ENCODE results near the gene CXADR.

Gene CXADR

DNA sequence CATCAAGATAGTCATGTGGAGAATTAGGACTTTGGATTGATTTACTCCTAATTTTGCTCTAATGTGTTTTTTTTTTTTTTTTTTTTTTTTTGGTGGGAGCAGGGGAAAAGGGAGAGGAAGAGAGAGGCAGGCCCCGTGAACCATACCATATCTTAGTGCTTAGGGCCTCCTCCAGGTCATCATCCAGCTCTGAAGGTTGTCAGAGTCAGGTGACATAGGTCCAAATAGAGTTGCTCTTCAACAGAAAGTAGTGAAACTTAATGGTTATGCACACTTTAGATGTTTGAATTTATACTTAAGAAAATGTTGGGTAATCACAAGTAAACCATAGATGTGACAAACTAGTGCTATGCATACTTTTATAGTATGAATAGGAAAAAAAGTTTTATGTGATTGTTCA, 32.2 kb downstream of the CXADR start:
- FAIRE-seq: no peak

DNA sequence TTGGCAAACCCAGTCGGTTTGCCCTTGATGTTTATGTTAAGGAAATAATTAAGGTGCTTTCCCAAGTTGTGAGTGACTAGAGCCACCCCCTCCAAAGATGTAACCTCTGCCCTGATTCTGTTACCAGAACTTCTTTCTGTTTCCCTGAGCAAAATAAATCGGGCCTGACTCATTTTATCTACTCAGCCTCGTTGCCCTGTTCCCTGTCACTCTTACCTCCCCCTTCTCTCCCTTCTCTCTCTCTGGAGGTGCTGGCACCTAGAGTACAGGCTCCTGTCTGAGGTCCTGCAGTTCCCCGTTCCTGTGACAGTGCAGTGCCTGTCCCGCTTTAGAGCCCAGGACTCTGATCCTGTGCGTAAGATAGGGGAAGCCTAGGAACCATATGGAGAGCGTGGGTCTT, 35.4 kb downstream of the CXADR start:
- FAIRE-seq: no peak

GRCh38 chr21:17550671-17551308, 37.9 kb downstream of the CXADR start:
- no peak for FAIRE-seq

DNA sequence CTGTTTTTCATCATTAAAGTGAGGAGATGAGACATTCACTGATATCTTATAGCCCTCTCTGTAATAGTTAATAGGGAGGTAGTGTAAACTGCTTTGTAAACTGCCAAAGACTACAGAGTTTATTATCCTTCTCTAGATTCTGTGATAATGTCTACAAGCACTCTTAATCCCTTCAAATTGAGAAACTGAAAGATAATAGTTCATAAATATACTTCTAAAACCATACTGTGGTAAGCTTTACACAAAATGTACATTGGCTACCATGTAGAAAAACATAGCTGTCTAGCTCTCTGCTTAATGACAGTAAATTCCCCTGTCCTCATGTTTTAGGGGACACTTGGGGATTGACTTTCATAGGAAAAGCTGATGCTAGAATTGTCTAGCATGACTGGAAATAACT, 39.6 kb downstream of the CXADR start:
- no peak for FAIRE-seq

- no peak for FAIRE-seq
Measured at GRCh38 chr21:17554120-17554519, 41.3 kb downstream of the CXADR start.

DNA sequence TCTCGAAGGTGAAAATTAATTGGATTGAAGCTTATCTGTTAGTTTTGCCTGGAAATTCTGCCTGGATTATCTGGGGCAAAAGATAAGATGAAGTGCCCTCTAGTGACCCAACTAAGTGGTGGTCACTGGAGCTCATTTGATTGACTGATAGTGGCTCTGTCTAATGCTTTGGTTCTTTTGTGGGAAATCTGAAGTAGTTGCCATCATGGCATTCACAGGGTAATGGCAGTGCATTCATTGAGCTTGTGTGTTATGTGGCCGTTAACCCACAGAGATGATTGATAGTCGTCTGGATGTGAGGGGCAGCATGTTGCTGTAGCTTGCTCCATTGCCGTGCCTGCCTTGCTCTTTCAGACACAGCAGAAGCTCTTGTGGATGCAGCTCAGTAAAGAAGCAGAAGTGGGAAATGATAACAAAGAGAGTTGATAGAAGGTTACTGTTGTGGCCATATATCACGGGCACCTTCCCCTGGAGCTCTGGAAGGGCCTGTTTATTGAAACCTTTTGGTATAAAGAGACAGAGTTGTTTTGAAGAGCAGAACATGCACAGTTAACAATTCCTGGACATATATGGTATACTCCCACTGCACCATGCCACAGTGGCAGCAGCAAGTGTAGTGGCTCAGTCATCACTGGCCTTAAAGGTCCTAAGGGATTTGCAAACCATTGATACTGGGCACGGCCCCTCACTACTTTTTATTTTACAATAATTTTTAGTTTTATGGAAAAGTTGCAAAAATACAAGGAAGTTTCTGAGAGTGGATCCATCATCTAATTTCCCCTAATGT, 42.0 kb downstream of the CXADR start:
- no peak for FAIRE-seq

- FAIRE-seq: no peak
Measured at GRCh38 chr21:17560377-17561025, 47.7 kb downstream of the CXADR start.

DNA sequence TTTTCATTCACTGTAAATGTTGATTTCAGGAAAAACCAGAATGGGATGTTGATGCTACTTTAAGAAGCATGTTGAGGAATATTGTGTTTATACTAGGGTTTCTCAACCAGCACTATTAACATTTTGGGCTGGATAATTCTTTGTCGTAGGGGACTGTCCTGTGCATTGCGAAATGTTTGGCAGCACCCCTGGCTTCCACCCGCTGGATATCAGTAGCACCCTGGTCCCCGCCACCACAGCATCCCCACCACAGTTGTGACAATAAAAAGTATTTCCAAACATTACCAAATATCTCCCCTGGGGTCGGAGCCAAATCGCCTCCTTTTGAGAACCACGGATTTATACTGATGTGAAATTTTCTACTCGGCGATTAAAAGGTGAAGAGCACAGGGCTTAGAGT, 57.9 kb downstream of the CXADR start:
- FAIRE-seq: no peak

DNA sequence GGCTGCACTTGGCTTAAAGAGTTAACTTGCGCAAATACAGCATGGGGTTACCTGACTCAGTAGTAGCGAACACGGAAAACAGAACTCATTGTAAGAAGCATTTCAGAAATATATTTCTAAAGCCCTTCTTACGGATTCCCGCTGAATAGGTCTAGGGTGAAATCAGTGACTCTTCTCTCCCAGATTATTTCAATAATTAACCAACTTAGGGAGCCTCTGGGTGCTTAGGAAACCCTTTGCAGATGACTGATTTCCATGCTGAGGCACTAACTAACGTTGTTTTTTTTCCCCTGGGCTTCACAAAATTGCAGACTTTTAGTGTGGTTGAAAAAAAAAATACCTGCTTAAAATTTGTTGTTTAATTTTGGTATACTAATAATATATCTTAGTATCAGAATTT, 59.6 kb downstream of the CXADR start:
- no peak for FAIRE-seq

- FAIRE-seq: no peak
Measured at GRCh38 chr21:17575076-17575475, 62.2 kb downstream of the CXADR start.

GRCh38 chr21:17576080-17576835, 63.4 kb downstream of the CXADR start:
- no peak for FAIRE-seq

GRCh38 chr21:17577701-17578100, 64.9 kb downstream of the CXADR start:
- no peak for FAIRE-seq

DNA sequence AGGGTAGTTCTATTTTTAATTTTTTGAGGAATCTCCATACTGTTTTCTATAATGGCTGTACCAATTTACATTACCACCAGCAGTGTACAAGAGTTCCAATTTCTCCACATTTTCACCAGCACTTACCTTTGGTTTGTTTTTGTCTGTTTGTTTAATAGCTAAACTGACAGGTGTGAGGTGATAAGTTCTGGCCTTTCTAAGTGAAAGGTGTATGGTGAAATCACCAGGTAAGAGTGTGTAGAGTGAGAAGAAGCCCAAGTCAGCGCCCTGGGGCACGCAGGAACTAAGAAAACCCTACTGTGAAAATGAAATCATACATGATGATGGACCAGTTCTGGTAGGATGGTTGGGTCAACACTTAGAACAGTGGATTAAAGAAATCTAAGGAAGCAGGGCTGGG, 65.3 kb downstream of the CXADR start:
- no peak for FAIRE-seq

DNA sequence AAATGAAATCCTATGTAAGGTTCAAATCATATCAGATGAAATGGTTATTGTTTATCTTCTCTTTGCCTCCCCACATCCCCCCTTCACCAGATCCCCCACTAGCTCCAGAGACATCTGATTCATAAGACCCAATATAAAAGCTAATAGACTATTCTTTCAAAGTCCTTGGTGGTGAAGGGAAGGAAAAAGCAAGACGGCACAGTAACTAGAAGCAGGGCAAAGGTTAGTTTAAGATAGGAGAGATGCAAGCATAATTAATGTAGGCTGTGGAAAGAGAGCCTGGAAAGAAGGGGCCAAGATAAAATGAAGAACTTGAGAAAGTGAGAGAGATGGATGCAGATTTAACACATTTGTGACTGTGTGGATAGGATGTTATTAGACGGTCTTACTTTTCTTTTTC, 66.0 kb downstream of the CXADR start:
- no peak for FAIRE-seq

- no peak for FAIRE-seq
Measured at GRCh38 chr21:17580319-17580718, 67.5 kb downstream of the CXADR start.

- FAIRE-seq: no peak
Measured at GRCh38 chr21:17583898-17584297, 71.1 kb downstream of the CXADR start.

DNA sequence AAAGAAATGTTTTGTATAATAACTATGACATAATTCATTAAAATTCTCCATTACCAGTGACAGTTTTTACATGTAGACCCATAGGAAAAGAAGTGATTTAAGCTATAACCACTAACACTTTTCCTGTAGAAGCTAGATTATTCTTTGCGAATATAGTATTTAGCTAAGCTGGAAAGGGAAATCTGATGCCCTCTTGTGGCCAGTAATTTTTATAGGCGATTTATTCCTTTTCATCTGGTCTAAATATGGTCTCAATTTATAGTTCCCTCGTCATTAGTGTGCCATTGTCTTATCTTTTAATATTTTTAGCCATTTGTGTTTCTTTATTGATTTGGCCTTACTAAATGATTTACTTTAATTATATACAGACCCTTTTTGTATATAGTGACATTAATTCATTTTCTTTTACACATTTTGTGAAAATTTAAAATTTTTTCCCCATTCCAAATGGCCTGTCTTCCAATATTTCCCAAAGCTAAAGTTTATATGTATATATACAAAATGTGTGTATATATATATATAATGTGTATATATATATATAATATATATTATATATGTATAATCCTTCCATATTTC, 73.1 kb downstream of the CXADR start:
- FAIRE-seq: peak; percentile 81

GRCh38 chr21:17590430-17590829, 77.6 kb downstream of the CXADR start:
- FAIRE-seq: no peak

GRCh38 chr21:17597680-17598079, 84.8 kb downstream of the CXADR start:
- FAIRE-seq: no peak

GRCh38 chr21:17598437-17598836, 85.6 kb downstream of the CXADR start:
- FAIRE-seq: no peak

DNA sequence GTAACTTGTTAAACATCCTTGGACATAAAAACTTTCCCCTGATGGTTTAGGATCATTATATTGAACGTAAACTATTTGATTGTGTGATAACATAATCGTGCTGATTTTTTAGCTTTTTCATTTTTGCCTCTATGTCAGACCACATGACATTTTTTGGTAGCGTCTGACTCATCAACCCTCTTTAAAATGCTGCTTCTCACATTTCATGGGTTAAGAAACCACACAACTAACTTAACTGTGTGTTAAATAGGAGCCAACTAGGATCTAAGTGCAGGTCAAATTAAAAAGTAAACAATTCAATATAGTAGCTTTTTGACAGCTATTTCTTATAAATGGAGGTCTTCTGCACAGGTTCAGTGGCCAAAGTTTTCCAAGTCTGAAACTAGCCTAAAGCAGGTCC, 90.0 kb downstream of the CXADR start:
- no peak for FAIRE-seq

GRCh38 chr21:17607684-17608083, 94.8 kb downstream of the CXADR start:
- FAIRE-seq: no peak

DNA sequence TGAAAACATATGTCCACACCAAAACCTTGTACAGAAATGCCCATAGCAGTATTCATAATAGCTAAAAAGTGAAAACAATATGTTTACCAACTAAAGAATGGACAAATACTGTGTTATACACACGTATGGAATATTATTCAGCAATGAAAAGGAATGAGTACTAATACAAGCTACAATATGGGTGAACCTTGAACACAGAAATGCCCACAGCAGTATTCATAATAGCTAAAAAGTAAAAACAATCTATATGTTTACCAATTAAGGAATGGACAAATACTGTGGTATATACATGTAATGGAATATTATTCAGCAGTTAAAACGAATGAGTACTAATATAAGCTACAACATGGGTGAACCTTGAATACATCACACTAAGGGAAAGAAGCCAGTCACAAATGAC, 96.8 kb downstream of the CXADR start:
- no peak for FAIRE-seq
